ENCODE results near the gene DAAM2.

The DAAM2 gene

GRCh38 chr6:39899554-39900295 lies 107.5 kb downstream of the DAAM2 start:
- H3K4me3 ChIP-seq (ENCODE audit: low read length): no peak overlapping the region
- H3K27me3 ChIP-seq (ENCODE audit: control insufficient read depth, insufficient read depth, low read length): no peaks in the 10 kb centered on the region
- no peaks in the 10 kb centered on the region for H3K36me3 ChIP-seq (ENCODE audit: control insufficient read depth, insufficient read depth, low read length)

GRCh38 chr6:39901116-39901655 lies 109.0 kb downstream of the DAAM2 start:
- Histone ChIP-seq H3K36me3 (ENCODE audit: control insufficient read depth, insufficient read depth, low read length) (no peaks in the 10 kb centered on the region), H3K4me1 (ENCODE audit: control insufficient read depth, insufficient read depth, low read length) (no peaks in the 10 kb centered on the region), H3K9ac (ENCODE audit: low read length) (no peak overlapping the region), H3K4me3 (ENCODE audit: low read length) (no peak overlapping the region), H3K9me3 (ENCODE audit: control insufficient read depth, low read length) (no peaks in the 10 kb centered on the region), H3K27me3 (ENCODE audit: control insufficient read depth, insufficient read depth, low read length) (no peaks in the 10 kb centered on the region)

More at GRCh38 chr6:39899554-39900295, 107.5 kb downstream of the DAAM2 start:
- no peak overlapping the region for H3K9ac ChIP-seq (ENCODE audit: low read length)
- H3K4me1 ChIP-seq (ENCODE audit: control insufficient read depth, insufficient read depth, low read length): no peaks in the 10 kb centered on the region
- H3K9me3 ChIP-seq (ENCODE audit: control insufficient read depth, low read length): no peaks in the 10 kb centered on the region

- Histone ChIP-seq H3K9ac (ENCODE audit: low read length) (no peak overlapping the region), H3K4me1 (ENCODE audit: control insufficient read depth, insufficient read depth, low read length) (no peaks in the 10 kb centered on the region), H3K9me3 (ENCODE audit: control insufficient read depth, low read length) (no peaks in the 10 kb centered on the region), H3K4me3 (ENCODE audit: low read length) (no peak overlapping the region), H3K36me3 (ENCODE audit: control insufficient read depth, insufficient read depth, low read length) (no peaks in the 10 kb centered on the region), H3K27me3 (ENCODE audit: control insufficient read depth, insufficient read depth, low read length) (no peaks in the 10 kb centered on the region)
These were observed 109.5 kb downstream of the DAAM2 start for GRCh38 chr6:39901670-39902069.

- Histone ChIP-seq H3K36me3 (ENCODE audit: control insufficient read depth, insufficient read depth, low read length) (no peaks in the 10 kb centered on the region), H3K27me3 (ENCODE audit: control insufficient read depth, insufficient read depth, low read length) (no peaks in the 10 kb centered on the region)
These were observed 110.0 kb downstream of the DAAM2 start for GRCh38 chr6:39902136-39902535.

GRCh38 chr6:39902786-39903465 lies 110.8 kb downstream of the DAAM2 start:
- no peak overlapping the region for H3K9ac ChIP-seq (ENCODE audit: low read length)
- no peaks in the 10 kb centered on the region for H3K4me1 ChIP-seq (ENCODE audit: control insufficient read depth, insufficient read depth, low read length)
- H3K4me3 ChIP-seq (ENCODE audit: low read length): no peak overlapping the region
- no peaks in the 10 kb centered on the region for H3K9me3 ChIP-seq (ENCODE audit: control insufficient read depth, low read length)
- no peaks in the 10 kb centered on the region for H3K36me3 ChIP-seq (ENCODE audit: control insufficient read depth, insufficient read depth, low read length)
- H3K27me3 ChIP-seq (ENCODE audit: control insufficient read depth, insufficient read depth, low read length): no peaks in the 10 kb centered on the region

More at GRCh38 chr6:39902136-39902535, 110.0 kb downstream of the DAAM2 start:
- Histone ChIP-seq H3K9ac (ENCODE audit: low read length) (no peak overlapping the region), H3K9me3 (ENCODE audit: control insufficient read depth, low read length) (no peaks in the 10 kb centered on the region), H3K4me1 (ENCODE audit: control insufficient read depth, insufficient read depth, low read length) (no peaks in the 10 kb centered on the region), H3K4me3 (ENCODE audit: low read length) (no peak overlapping the region)

- no peak overlapping the region for H3K4me3 ChIP-seq (ENCODE audit: low read length)
- H3K27me3 ChIP-seq (ENCODE audit: control insufficient read depth, insufficient read depth, low read length): no peaks in the 10 kb centered on the region
- H3K4me1 ChIP-seq (ENCODE audit: control insufficient read depth, insufficient read depth, low read length): no peaks in the 10 kb centered on the region
- no peaks in the 10 kb centered on the region for H3K9me3 ChIP-seq (ENCODE audit: control insufficient read depth, low read length)
- H3K36me3 ChIP-seq (ENCODE audit: control insufficient read depth, insufficient read depth, low read length): no peaks in the 10 kb centered on the region
- no peak overlapping the region for H3K9ac ChIP-seq (ENCODE audit: low read length)
These were observed 111.5 kb downstream of the DAAM2 start for GRCh38 chr6:39903656-39904055.

- Histone ChIP-seq H3K4me1 (ENCODE audit: control insufficient read depth, insufficient read depth, low read length) (no peaks in the 10 kb centered on the region), H3K9ac (ENCODE audit: low read length) (no peak overlapping the region), H3K9me3 (ENCODE audit: control insufficient read depth, low read length) (no peaks in the 10 kb centered on the region), H3K27me3 (ENCODE audit: control insufficient read depth, insufficient read depth, low read length) (no peaks in the 10 kb centered on the region), H3K36me3 (ENCODE audit: control insufficient read depth, insufficient read depth, low read length) (no peaks in the 10 kb centered on the region), H3K4me3 (ENCODE audit: low read length) (no peak overlapping the region)
These were observed 112.9 kb downstream of the DAAM2 start for GRCh38 chr6:39904946-39905639.

GRCh38 chr6:39905640-39905975 lies 113.4 kb downstream of the DAAM2 start:
- Histone ChIP-seq H3K36me3 (ENCODE audit: control insufficient read depth, insufficient read depth, low read length) (no peaks in the 10 kb centered on the region), H3K9me3 (ENCODE audit: control insufficient read depth, low read length) (no peaks in the 10 kb centered on the region), H3K9ac (ENCODE audit: low read length) (no peak overlapping the region), H3K27me3 (ENCODE audit: control insufficient read depth, insufficient read depth, low read length) (no peaks in the 10 kb centered on the region), H3K4me1 (ENCODE audit: control insufficient read depth, insufficient read depth, low read length) (no peaks in the 10 kb centered on the region), H3K4me3 (ENCODE audit: low read length) (no peak overlapping the region)

GRCh38 chr6:39906318-39906761 lies 114.2 kb downstream of the DAAM2 start:
- H3K36me3 ChIP-seq (ENCODE audit: control insufficient read depth, insufficient read depth, low read length): no peaks in the 10 kb centered on the region

GRCh38 chr6:39907871-39908575 lies 115.8 kb downstream of the DAAM2 start:
- no peak overlapping the region for H3K4me3 ChIP-seq (ENCODE audit: low read length)
- no peaks in the 10 kb centered on the region for H3K9me3 ChIP-seq (ENCODE audit: control insufficient read depth, low read length)
- no peak overlapping the region for H3K9ac ChIP-seq (ENCODE audit: low read length)
- no peaks in the 10 kb centered on the region for H3K27me3 ChIP-seq (ENCODE audit: control insufficient read depth, insufficient read depth, low read length)
- H3K36me3 ChIP-seq (ENCODE audit: control insufficient read depth, insufficient read depth, low read length): no peaks in the 10 kb centered on the region
- H3K4me1 ChIP-seq (ENCODE audit: control insufficient read depth, insufficient read depth, low read length): no peaks in the 10 kb centered on the region

More at GRCh38 chr6:39906318-39906761, 114.2 kb downstream of the DAAM2 start:
- Histone ChIP-seq H3K9me3 (ENCODE audit: control insufficient read depth, low read length) (no peaks in the 10 kb centered on the region), H3K27me3 (ENCODE audit: control insufficient read depth, insufficient read depth, low read length) (no peaks in the 10 kb centered on the region), H3K4me1 (ENCODE audit: control insufficient read depth, insufficient read depth, low read length) (no peaks in the 10 kb centered on the region), H3K9ac (ENCODE audit: low read length) (no peak overlapping the region), H3K4me3 (ENCODE audit: low read length) (no peak overlapping the region)

- Histone ChIP-seq H3K4me1 (ENCODE audit: control insufficient read depth, insufficient read depth, low read length) (no peaks in the 10 kb centered on the region), H3K27me3 (ENCODE audit: control insufficient read depth, insufficient read depth, low read length) (no peaks in the 10 kb centered on the region), H3K9me3 (ENCODE audit: control insufficient read depth, low read length) (no peaks in the 10 kb centered on the region), H3K36me3 (ENCODE audit: control insufficient read depth, insufficient read depth, low read length) (no peaks in the 10 kb centered on the region), H3K4me3 (ENCODE audit: low read length) (no peak overlapping the region), H3K9ac (ENCODE audit: low read length) (no peak overlapping the region)
These were observed 116.8 kb downstream of the DAAM2 start for GRCh38 chr6:39908838-39909583.
